DOHH2 (cell line): ENCODE data around the gene DDX43.

Experiments used
- EZH2phosphoT487 ChIP-seq: fragments of 200-600 bp; sonication (generic); IDR thresholded peaks from 2 replicates; pipeline ENCODE4 v1.6.1; 2017; ENCODE audit warnings: borderline replicate concordance, mild to moderate bottlenecking, antibody characterized with exemption, low read length, moderate library complexity, mixed read lengths
- TF ChIP-seq, protein P1 (sequence below): fragments of 200-600 bp; sonication (generic); IDR thresholded peaks from one replicate; pipeline ENCODE4 v1.5.1; 2014; ENCODE audit warnings: antibody characterized with exemption, mild to moderate bottlenecking, low read depth, low read length; ENCODE audit not compliant: poor library complexity, severe bottlenecking

DNA sequence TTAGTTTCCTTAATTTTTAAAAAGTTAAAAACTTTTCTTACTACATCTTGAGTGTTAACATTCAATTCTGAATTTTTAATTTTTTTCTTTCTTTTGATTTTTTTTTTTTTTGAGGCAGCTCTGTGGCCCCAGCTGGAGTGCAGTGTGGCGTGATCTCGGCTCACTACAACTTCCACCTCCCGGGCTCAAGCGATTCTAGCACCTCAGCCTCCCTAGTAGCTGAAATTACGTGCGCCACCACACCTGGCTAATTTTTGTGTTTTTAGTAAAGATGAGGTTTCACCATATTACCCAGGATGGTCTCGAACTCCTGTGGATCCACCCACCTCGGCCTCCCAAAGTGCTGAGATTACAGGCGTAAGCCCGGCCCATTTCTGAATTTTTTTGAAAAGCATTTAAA, 1.2 kb downstream of the DDX43 start:
- TF ChIP-seq, protein P1, sequence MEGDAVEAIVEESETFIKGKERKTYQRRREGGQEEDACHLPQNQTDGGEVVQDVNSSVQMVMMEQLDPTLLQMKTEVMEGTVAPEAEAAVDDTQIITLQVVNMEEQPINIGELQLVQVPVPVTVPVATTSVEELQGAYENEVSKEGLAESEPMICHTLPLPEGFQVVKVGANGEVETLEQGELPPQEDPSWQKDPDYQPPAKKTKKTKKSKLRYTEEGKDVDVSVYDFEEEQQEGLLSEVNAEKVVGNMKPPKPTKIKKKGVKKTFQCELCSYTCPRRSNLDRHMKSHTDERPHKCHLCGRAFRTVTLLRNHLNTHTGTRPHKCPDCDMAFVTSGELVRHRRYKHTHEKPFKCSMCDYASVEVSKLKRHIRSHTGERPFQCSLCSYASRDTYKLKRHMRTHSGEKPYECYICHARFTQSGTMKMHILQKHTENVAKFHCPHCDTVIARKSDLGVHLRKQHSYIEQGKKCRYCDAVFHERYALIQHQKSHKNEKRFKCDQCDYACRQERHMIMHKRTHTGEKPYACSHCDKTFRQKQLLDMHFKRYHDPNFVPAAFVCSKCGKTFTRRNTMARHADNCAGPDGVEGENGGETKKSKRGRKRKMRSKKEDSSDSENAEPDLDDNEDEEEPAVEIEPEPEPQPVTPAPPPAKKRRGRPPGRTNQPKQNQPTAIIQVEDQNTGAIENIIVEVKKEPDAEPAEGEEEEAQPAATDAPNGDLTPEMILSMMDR: no peak
- no peak for TF ChIP-seq EZH2phosphoT487
